GM12891 (cell line): ENCODE measurements around the gene PFKFB3.
"Not testable (repeated sequence)": the region's sequence is repeated elsewhere in the genome, so short reads cannot be mapped to it uniquely, and the experiment has no call there.

ENCODE experiments used
- DNase-seq: peaks from one replicate; pipeline ENCODE4 v3.0.0; 2011; ENCODE audit warnings: low spot score; ENCODE audit not compliant: insufficient read length
- FAIRE-seq: peaks from 2 replicates; lab custom pipeline; 2011; peaks lifted over from hg19 to GRCh38; lab: Jason Lieb, UNC
- PAX5 ChIP-seq: IDR thresholded peaks from 2 replicates; pipeline ENCODE4 v1.6.1; 2011; ENCODE audit warnings: low read length, moderate library complexity, mild to moderate bottlenecking; ENCODE audit not compliant: insufficient read depth, severe bottlenecking
- POLR2A ChIP-seq: IDR thresholded peaks from 2 replicates; pipeline ENCODE4 v1.6.1; 2011; ENCODE audit warnings: low read depth, low read length, control low read depth
- POLR2AphosphoS5 ChIP-seq: IDR thresholded peaks from 2 replicates; pipeline ENCODE4 v1.6.1; 2011; ENCODE audit warnings: low read depth, low read length, control low read depth
- POU2F2 ChIP-seq: IDR thresholded peaks from 2 replicates; pipeline ENCODE4 v1.6.1; 2011; ENCODE audit warnings: low read depth, mild to moderate bottlenecking, control low read depth, low read length, moderate library complexity
- SPI1 ChIP-seq: IDR thresholded peaks from 2 replicates; pipeline ENCODE4 v1.6.1; 2011; ENCODE audit warnings: low read depth, low read length, control low read depth
- TAF1 ChIP-seq: IDR thresholded peaks from 2 replicates; pipeline ENCODE4 v1.6.1; 2011; ENCODE audit warnings: low read depth, low read length, control low read depth

The PFKFB3 gene

GRCh38 chr10:6244510-6244909, 41.8 kb downstream of the PFKFB3 start:
- FAIRE-seq: no peak
- DNase-seq: no peak

GRCh38 chr10:6247041-6247712, 44.4 kb downstream of the PFKFB3 start:
- FAIRE-seq (no peak), DNase-seq (no peak)
- TF ChIP-seq TAF1 (no peak), POLR2A (no peak), POLR2AphosphoS5 (no peak), PAX5 (no peak), SPI1 (no peak), POU2F2 (no peak)

More at GRCh38 chr10:6244510-6244909, 41.8 kb downstream of the PFKFB3 start:
- TF ChIP-seq POU2F2: no peak
- no peak for TF ChIP-seq POLR2AphosphoS5
- no peak for TF ChIP-seq TAF1
- no peak for TF ChIP-seq PAX5
- TF ChIP-seq POLR2A: no peak
- TF ChIP-seq SPI1: no peak

GRCh38 chr10:6248908-6249307, 46.2 kb downstream of the PFKFB3 start:
- not testable (repeated sequence) for DNase-seq, FAIRE-seq

GRCh38 chr10:6249698-6250097, 47.0 kb downstream of the PFKFB3 start:
- DNase-seq (no peak), FAIRE-seq (no peak)
- TF ChIP-seq POLR2A (no peak), SPI1 (no peak), POU2F2 (no peak), TAF1 (no peak), PAX5 (no peak), POLR2AphosphoS5 (no peak)

GRCh38 chr10:6250745-6251144, 48.0 kb downstream of the PFKFB3 start:
- TF ChIP-seq PAX5 (no peak), POU2F2 (no peak), TAF1 (no peak), POLR2AphosphoS5 (no peak), SPI1 (no peak), POLR2A (no peak)
- DNase-seq (no peak), FAIRE-seq (no peak)

- FAIRE-seq (no peak), DNase-seq (no peak)
- no peak for TF ChIP-seq POLR2AphosphoS5
- TF ChIP-seq PAX5: no peak
- TF ChIP-seq TAF1: no peak
- no peak for TF ChIP-seq POU2F2
- no peak for TF ChIP-seq POLR2A
- no peak for TF ChIP-seq SPI1
These were observed 51.5 kb downstream of the PFKFB3 start for GRCh38 chr10:6254201-6254600.

GRCh38 chr10:6255548-6256061, 52.9 kb downstream of the PFKFB3 start:
- TF ChIP-seq POLR2AphosphoS5 (no peak), TAF1 (no peak), PAX5 (no peak), POU2F2 (no peak), SPI1 (no peak), POLR2A (no peak)
- DNase-seq (no peak), FAIRE-seq (no peak)

- FAIRE-seq: no peak
- TF ChIP-seq POLR2AphosphoS5: no peak
- no peak for DNase-seq
These were observed 53.7 kb downstream of the PFKFB3 start for GRCh38 chr10:6256439-6256838.

- FAIRE-seq (no peak), DNase-seq (no peak)
These were observed 56.4 kb downstream of the PFKFB3 start for GRCh38 chr10:6259153-6259552.

GRCh38 chr10:6260843-6261242, 58.1 kb downstream of the PFKFB3 start:
- no peak for DNase-seq
- FAIRE-seq: no peak
- no peak for TF ChIP-seq TAF1
- no peak for TF ChIP-seq PAX5
- no peak for TF ChIP-seq POU2F2
- TF ChIP-seq SPI1: no peak

More at GRCh38 chr10:6259153-6259552, 56.4 kb downstream of the PFKFB3 start:
- no peak for TF ChIP-seq POLR2AphosphoS5
- no peak for TF ChIP-seq POLR2A
- TF ChIP-seq SPI1: no peak
- no peak for TF ChIP-seq TAF1
- no peak for TF ChIP-seq POU2F2
